ENCODE measurements around the gene PNPLA3. TPM values are rescaled to one million over a fixed set of nuclear protein-coding genes. Genes with fewer than 3 reads are reported as not detected.

The PNPLA3 gene
- total and polyA plus RNA-seq, 5 experiments from 2014 or later, result 0.60 to 0.63 TPM; not detected in 3

- Mint-ChIP-seq H3K4me3 (no peak overlapping the region), H3K9me3 (no peaks in the 10 kb centered on the region), H3K36me3 (peaks cover 11 to 92% (median 28%) of the 10 kb centered on the region in 3 donors), H3K27ac (no peak overlapping the region), H3K27me3 (no peaks in the 10 kb centered on the region), H3K4me1 (peaks cover 0 to 6% (median 0%) of the 10 kb centered on the region in 4 donors)
- POLR2A ChIA-PET, result no interaction called here
- ATAC-seq (no peak), DNase-seq (no peak)
Measured at GRCh38 chr22:43976861-43977795, 53.5 kb downstream of the PNPLA3 start.

DNA sequence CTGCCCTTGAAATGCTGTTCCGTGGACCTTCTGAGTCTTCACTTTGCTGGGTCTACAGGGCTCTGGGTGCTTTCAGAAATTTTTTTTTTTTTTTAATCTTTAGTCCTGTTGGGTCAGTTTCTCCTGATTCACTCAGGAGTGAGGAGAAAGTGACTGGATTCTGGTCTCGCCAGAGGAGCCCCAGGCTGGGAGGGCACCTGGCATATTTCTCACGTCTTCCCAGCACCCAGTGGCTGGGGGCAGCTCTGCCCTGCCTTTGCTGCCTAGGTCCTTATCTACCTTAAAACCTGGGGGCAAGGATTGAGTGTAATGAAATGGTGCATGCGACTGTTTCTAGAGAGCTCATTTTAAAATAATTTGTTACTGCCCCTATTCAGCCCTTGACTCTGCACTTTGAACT, 55.0 kb downstream of the PNPLA3 start:
- Mint-ChIP-seq H3K27ac (no peak overlapping the region), H3K4me3 (no peak overlapping the region), H3K36me3 (peaks cover 12 to 87% (median 24%) of the 10 kb centered on the region in 3 donors), H3K27me3 (no peaks in the 10 kb centered on the region), H3K9me3 (no peaks in the 10 kb centered on the region), H3K4me1 (peaks cover 0 to 6% (median 0%) of the 10 kb centered on the region in 4 donors)
- DNase-seq (no peak), ATAC-seq (no peak)
- POLR2A ChIA-PET, result no interaction called here

GRCh38 chr22:43980579-43980978, 57.0 kb downstream of the PNPLA3 start:
- Mint-ChIP-seq H3K27me3 (no peaks in the 10 kb centered on the region), H3K4me3 (no peak overlapping the region), H3K4me1 (peaks cover 0 to 6% (median 0%) of the 10 kb centered on the region in 4 donors), H3K27ac (peak overlapping the region in 1 of 10 donors; percentile 66), H3K36me3 (peaks cover 19 to 89% (median 23%) of the 10 kb centered on the region in 3 donors), H3K9me3 (no peaks in the 10 kb centered on the region)
- ATAC-seq (no peak), DNase-seq (no peak)
- POLR2A ChIA-PET, result no interaction called here

- H3K27ac Mint-ChIP-seq, result peak overlapping the region in 1 of 10 donors; percentile 66
- ATAC-seq, result no peak
- H3K27me3 Mint-ChIP-seq, result no peaks in the 10 kb centered on the region
- no peak overlapping the region for H3K4me3 Mint-ChIP-seq
- H3K9me3 Mint-ChIP-seq, result no peaks in the 10 kb centered on the region
- H3K36me3 Mint-ChIP-seq, result peaks cover 19 to 88% (median 20%) of the 10 kb centered on the region in 3 donors
- POLR2A ChIA-PET, result no interaction called here
- H3K4me1 Mint-ChIP-seq, result peaks cover 0 to 6% (median 0%) of the 10 kb centered on the region in 4 donors
- DNase-seq, result no peak
Measured at GRCh38 chr22:43980996-43981395, 57.4 kb downstream of the PNPLA3 start.

DNA sequence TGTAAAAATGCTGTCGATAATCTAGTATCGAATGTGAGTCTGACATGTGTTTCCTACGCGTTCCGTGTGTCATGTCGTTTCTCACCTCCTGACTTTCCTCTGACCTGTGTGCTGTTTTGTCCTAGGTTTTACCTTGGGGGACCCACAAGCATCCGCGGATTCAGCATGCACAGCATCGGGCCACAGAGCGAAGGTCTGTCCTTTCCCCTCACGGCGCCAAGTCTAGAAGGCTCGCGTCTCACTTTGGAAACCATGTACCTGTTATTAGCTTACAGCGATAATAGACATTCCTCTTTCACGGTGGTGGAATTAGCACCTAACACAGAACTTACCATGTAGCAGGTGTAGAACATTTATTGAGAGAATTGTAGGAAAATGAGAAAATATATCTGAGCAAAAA, 60.2 kb downstream of the PNPLA3 start:
- Mint-ChIP-seq H3K4me1 (peaks cover 0 to 6% (median 0%) of the 10 kb centered on the region in 4 donors), H3K9me3 (no peaks in the 10 kb centered on the region), H3K27ac (peak overlapping the region in 1 of 10 donors; percentile 62), H3K4me3 (no peak overlapping the region), H3K27me3 (no peaks in the 10 kb centered on the region), H3K36me3 (peaks cover 9 to 90% (median 18%) of the 10 kb centered on the region in 3 donors)
- POLR2A ChIA-PET, result no interaction called here
- DNase-seq (no peak), ATAC-seq (no peak)

DNA sequence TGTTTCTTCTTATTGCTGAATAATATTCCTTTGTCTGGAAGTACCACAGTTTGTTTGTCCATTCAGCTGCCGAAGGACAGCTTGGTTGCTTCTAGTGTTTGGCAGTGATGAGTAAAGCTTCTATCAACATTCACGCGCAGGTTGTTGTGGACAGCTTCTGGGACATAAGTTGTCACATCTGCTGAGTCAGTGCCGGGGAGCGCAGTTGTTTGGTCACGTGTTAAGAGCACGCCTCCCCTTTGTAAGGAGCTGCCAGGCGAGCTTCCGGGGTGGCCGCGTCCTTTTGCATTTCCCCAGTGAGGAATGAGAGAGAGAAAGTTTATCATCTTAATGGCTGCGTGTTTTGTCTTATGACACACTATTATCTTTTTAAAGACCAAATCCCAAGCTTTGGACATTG, 61.9 kb downstream of the PNPLA3 start:
- Mint-ChIP-seq H3K4me3 (no peak overlapping the region), H3K9me3 (no peaks in the 10 kb centered on the region), H3K27me3 (no peaks in the 10 kb centered on the region), H3K27ac (peak overlapping the region in 1 of 10 donors; percentile 21), H3K36me3 (peaks cover 8 to 90% (median 12%) of the 10 kb centered on the region in 3 donors), H3K4me1 (no peaks in the 10 kb centered on the region)
- DNase-seq (no peak), ATAC-seq (no peak)
- POLR2A ChIA-PET, result no interaction called here

GRCh38 chr22:43988116-43988820, 64.7 kb downstream of the PNPLA3 start:
- DNase-seq (no peak), ATAC-seq (no peak)
- Mint-ChIP-seq H3K36me3 (peaks cover 8 to 98% (median 14%) of the 10 kb centered on the region in 3 donors), H3K4me3 (no peak overlapping the region), H3K4me1 (peaks cover 3 to 5% (median 3%) of the 10 kb centered on the region in 4 donors), H3K27ac (no peak overlapping the region), H3K9me3 (no peaks in the 10 kb centered on the region), H3K27me3 (no peaks in the 10 kb centered on the region)
- POLR2A ChIA-PET, result no interaction called here

- ATAC-seq, result no peak
- H3K4me1 Mint-ChIP-seq, result peaks cover 7 to 10% (median 9%) of the 10 kb centered on the region in 4 donors
- H3K27me3 Mint-ChIP-seq, result no peaks in the 10 kb centered on the region
- DNase-seq, result no peak
- no peaks in the 10 kb centered on the region for H3K9me3 Mint-ChIP-seq
- H3K4me3 Mint-ChIP-seq, result no peak overlapping the region
- H3K36me3 Mint-ChIP-seq, result peaks cover 3 to 98% (median 9%) of the 10 kb centered on the region in 3 donors
- H3K27ac Mint-ChIP-seq, result no peak overlapping the region
- POLR2A ChIA-PET, result interaction anchor here (0.7 kb wide), 1 partner anchor 881 kb away, joined by 4 read pairs; no protein-coding TSS in a partner anchor
Measured at GRCh38 chr22:43988960-43989359, 65.4 kb downstream of the PNPLA3 start.

- H3K9me3 Mint-ChIP-seq, result no peaks in the 10 kb centered on the region
- no peaks in the 10 kb centered on the region for H3K27me3 Mint-ChIP-seq
- no peak for DNase-seq
- no peak overlapping the region for H3K4me3 Mint-ChIP-seq
- ATAC-seq, result no peak
- H3K36me3 Mint-ChIP-seq, result peaks cover 3 to 91% (median 8%) of the 10 kb centered on the region in 3 donors
- peaks cover 11 to 18% (median 15%) of the 10 kb centered on the region in 4 donors for H3K4me1 Mint-ChIP-seq
- POLR2A ChIA-PET, result no interaction called here
- peak overlapping the region in 1 of 10 donors; percentile 82 for H3K27ac Mint-ChIP-seq
Measured at GRCh38 chr22:43990044-43990443, 66.4 kb downstream of the PNPLA3 start.

DNA sequence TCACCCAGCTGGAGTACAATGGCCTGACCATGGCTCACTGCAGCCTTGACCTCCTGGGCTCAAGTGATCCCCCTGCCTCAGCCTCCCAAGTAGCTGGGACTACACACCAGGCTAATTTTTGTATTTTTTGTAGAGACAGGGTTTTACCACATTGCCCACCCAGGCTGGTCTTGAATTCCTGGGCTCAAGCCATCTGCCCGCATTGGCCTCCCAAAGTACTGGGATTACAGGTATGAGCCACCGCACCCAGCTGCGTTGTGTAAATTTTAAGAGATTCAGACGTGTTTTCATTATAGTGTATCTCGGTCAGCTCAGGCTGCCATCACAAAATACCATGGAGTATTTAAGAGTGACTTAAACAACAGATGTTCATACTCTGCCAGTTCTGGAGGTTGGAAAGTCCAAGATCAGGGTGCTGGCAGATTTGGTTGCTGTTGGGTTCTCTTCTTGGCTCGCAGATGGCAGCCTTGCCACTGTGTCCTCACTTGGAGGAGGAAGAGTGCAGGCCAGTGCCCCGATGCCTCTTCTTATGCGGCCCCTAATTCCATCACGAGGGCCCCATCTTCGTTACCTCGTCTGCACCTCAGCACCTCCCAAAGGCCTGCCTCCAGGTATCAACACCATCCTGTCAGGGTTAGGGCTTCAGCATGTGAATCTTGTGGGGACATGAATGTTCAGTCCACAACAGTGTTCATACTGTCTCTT, 67.9 kb downstream of the PNPLA3 start:
- Mint-ChIP-seq H3K9me3 (no peaks in the 10 kb centered on the region), H3K36me3 (peaks cover 0 to 83% (median 8%) of the 10 kb centered on the region in 3 donors), H3K4me3 (no peak overlapping the region), H3K27ac (no peak overlapping the region), H3K4me1 (peaks cover 17 to 33% (median 29%) of the 10 kb centered on the region in 4 donors), H3K27me3 (no peaks in the 10 kb centered on the region)
- POLR2A ChIA-PET, result interaction anchor here (0.7 kb wide), 1 partner anchor 646 kb away, joined by 4 read pairs; no protein-coding TSS in a partner anchor
- DNase-seq, result no peak
- ATAC-seq, result no peak

DNA sequence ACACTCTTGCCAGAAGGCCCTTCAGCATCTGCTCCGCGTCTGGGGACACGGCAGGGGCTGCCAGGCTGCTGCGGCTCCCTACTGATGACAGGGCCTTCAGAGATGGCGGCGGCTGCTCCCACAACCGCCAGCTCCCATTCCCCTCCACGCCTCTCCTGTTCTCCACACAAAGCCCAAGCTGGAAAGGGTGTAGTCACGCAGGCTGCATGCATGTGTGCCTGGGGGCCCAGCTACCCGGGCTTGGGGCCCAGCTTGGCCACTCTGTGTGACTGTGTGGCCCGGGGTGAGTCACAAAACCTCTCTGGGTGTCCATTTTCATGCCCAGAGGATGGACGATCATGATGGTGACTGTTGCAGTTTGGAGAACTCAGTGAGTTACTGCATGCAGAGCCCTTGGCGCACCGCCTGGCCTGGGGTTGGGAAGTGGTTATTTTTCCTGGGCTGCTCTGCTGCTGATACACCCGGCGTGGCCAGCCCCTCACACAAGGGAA, 68.8 kb downstream of the PNPLA3 start:
- ATAC-seq (no peak), DNase-seq (no peak)
- Mint-ChIP-seq H3K4me3 (no peak overlapping the region), H3K27ac (peak overlapping the region in 1 of 10 donors; percentile 44), H3K36me3 (peaks cover 0 to 79% (median 11%) of the 10 kb centered on the region in 3 donors), H3K9me3 (no peaks in the 10 kb centered on the region), H3K4me1 (peaks cover 19 to 42% (median 36%) of the 10 kb centered on the region in 4 donors), H3K27me3 (no peaks in the 10 kb centered on the region)
- POLR2A ChIA-PET, result no interaction called here

- peak overlapping the region in 2 of 10 donors; percentile 29 to 40 for H3K4me3 Mint-ChIP-seq
- POLR2A ChIA-PET, result no interaction called here
- peaks cover 0 to 77% (median 11%) of the 10 kb centered on the region in 3 donors for H3K36me3 Mint-ChIP-seq
- ATAC-seq (peak; percentile 60 to 62), DNase-seq (peak; percentile 40 to 75 (median 51))
- no peaks in the 10 kb centered on the region for H3K27me3 Mint-ChIP-seq
- H3K27ac Mint-ChIP-seq, result peak overlapping the region in 8 of 10 donors; percentile 35 to 86 (median 70)
- H3K9me3 Mint-ChIP-seq, result no peaks in the 10 kb centered on the region
- H3K4me1 Mint-ChIP-seq, result peaks cover 19 to 43% (median 37%) of the 10 kb centered on the region in 4 donors
Measured at GRCh38 chr22:43993072-43993760, 69.6 kb downstream of the PNPLA3 start.
